Fibroblast of the aortic adventitia (primary cell): ENCODE data around the gene TRIM31. TPM values are rescaled to one million over a fixed set of nuclear protein-coding genes. Genes with fewer than 3 reads are reported as not detected.

Experiments
- DNase-seq: peaks from one replicate; pipeline ENCODE4 v3.0.0-alpha.2; 2010; ENCODE audit warnings: low read depth
- H3K4me3 ChIP-seq: 2 replicates; pipeline ENCODE4 v1.5.1; 2011; ENCODE audit warnings: low read depth, mild to moderate bottlenecking, control low read depth, low read length, moderate library complexity
- total RNA-seq: library from RNA; depleted of rRNA; stranded (reverse); fragments of >200 nt; gene quantifications from 2 replicates; pipeline ENCODE4 v1.2.3, GENCODE V29; 2012; ENCODE audit warnings: low replicate concordance
- TF ChIP-seq, protein P1 (sequence below): IDR thresholded peaks from 2 replicates; pipeline ENCODE4 v1.5.1; 2011; ENCODE audit warnings: mild to moderate bottlenecking, low read length, control low read depth, inconsistent platforms; ENCODE audit not compliant: insufficient read depth

Gene TRIM31
- total RNA-seq, 1 donor: not detected

GRCh38 chr6:30136570-30137286, 23.8 kb upstream of the TRIM31 start:
- TF ChIP-seq, protein P1, sequence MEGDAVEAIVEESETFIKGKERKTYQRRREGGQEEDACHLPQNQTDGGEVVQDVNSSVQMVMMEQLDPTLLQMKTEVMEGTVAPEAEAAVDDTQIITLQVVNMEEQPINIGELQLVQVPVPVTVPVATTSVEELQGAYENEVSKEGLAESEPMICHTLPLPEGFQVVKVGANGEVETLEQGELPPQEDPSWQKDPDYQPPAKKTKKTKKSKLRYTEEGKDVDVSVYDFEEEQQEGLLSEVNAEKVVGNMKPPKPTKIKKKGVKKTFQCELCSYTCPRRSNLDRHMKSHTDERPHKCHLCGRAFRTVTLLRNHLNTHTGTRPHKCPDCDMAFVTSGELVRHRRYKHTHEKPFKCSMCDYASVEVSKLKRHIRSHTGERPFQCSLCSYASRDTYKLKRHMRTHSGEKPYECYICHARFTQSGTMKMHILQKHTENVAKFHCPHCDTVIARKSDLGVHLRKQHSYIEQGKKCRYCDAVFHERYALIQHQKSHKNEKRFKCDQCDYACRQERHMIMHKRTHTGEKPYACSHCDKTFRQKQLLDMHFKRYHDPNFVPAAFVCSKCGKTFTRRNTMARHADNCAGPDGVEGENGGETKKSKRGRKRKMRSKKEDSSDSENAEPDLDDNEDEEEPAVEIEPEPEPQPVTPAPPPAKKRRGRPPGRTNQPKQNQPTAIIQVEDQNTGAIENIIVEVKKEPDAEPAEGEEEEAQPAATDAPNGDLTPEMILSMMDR: no peak
- DNase-seq: no peak

GRCh38 chr6:30135757-30136156, 22.9 kb upstream of the TRIM31 start, which contains the start of gene TRIM40:
TSS of gene TRIM40 (plus strand) at chr6:30136140. CDS start at chr6:30137037, 897 bp downstream.
- no peak for DNase-seq
- no peak within 1 kb of the TSS for H3K4me3 ChIP-seq
- TF ChIP-seq, protein P1: no peak

More at GRCh38 chr6:30136570-30137286, 23.8 kb upstream of the TRIM31 start:
- H3K4me3 ChIP-seq: no peak overlapping the region

DNA sequence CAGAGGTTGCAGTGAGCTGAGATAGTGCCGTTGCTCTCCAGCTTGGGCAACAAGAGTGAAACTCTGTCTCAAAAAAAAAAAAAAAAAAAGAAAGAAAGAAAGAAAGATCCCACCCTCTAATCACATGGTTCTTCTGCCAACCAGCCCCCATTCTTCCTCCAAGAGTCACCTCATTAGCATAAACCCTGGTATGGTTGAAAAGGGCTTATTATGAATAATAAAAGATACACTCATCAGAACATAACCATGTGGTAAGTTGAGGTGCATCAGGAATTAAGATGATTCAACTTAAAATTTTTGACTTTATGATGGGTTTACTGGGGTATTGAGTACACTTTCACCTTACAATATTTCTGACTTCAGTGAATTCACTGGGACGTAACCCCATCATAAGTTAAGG, 22.3 kb upstream of the TRIM31 start:
- no peak for DNase-seq
- TF ChIP-seq, protein P1: no peak
- H3K4me3 ChIP-seq: no peak overlapping the region

DNA sequence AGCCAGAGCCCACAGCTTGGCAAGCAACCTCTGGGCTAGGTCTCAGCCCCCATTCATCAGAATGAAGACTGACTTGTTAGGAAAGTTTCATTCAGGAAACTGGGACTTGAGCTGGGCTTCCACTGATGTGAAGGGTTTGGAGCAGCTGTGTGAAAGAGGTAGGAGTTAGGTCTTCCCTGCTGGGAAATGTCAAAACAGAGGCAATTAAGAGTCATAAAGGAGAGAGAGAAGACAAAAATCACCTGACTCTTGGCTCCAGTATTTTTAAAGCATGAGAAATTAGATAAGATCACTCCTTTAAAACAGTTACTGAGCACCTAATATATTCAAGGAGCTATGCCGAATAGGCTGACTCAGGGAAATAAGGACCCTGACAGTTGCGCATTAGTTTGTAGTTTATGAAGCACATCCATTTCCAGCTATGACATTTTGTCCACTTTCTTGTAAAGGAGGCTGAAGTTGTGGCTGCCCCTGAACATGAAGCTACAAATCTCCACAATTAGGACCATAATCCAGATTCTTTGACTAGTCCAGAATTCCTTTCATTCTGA, 19.1 kb upstream of the TRIM31 start:
- no peak overlapping the region for H3K4me3 ChIP-seq
- DNase-seq: no peak
- TF ChIP-seq, protein P1: no peak

DNA sequence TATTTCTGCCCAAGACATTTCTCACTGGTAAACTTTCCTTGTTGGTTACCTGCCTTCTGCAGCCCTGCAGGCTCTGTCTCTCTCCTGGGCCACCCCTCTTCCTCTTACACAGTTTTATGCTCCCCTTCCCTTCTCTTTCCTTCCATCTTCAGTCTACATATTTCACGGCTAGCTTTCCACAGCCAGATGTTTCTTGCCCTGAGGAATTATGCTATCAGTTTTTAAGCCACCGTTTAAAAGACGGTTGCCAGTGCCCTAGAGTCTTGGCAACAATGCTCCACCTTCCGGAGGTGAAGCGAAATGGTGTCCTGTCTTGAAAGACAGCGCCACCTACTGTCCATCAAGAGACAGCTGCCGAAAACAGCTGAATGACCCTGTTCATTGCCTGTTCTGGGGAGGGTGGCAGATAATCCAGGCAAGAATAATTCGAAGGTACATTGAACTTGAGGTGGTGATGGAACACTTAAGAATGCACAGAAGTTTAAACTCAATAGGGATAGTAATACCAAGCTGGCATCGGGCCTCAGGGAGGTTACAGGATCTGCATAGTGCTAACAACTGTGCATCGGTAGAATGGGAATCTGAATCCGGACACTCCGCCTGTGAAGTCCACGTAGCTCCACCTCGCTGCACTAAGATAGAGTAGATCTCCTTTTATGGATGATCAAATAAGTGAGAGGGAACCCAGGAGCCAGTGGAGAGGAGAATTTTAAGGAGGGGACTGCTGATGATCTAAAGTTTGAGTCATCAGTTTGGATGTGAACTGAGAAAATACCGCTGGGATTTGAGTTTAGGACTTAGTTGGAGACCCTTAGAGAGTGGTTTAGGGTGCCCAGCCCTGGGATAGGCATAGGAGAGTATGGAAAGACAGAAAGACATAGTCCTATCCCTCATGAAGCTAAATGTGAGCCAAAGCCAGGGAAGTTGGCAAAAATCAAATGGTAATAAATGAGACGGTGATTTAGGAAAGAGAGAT, 18.3 kb upstream of the TRIM31 start:
- DNase-seq: peak; percentile 87
- H3K4me3 ChIP-seq: no peak overlapping the region
- TF ChIP-seq, protein P1: peak; percentile 99

DNA sequence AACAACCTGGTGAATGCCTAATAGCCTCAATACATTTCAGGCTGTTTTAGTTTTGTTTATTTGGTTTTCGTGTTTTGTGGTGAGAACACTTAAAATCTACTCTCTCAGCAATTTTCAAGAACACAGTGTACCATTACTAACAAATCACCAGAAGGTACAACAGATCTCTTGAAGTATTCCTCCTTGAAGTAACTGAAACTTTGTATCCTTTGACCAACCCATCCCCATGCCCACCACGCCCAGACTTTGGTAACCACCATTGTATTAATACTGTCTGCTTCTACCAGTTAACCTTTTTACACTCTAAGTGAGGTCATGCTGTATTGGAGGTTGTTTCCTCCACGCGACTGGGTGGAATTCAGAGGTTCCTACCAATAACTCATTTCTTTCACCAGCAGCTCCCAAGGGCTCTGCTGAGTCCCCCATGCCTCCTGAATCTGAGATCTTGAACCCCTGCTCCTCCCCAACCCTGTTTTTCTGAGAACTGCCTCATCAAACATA, 17.3 kb upstream of the TRIM31 start:
- DNase-seq: no peak
- no peak overlapping the region for H3K4me3 ChIP-seq
- TF ChIP-seq, protein P1: no peak
